Stimulated activated CD8-positive, alpha-beta memory T cell treated with anti-CD3 and anti-CD28 coated beads, Interleukin-12 subunit alpha, Interleukin-12 subunit beta, amount 100 ng/mL, for 4 hours (primary cell): ENCODE measurements around the gene VIPR2.
"Not testable (repeated sequence)": the region's sequence is repeated elsewhere in the genome, so short reads cannot be mapped to it uniquely, and the experiment has no call there.

ENCODE experiments used
- DNase-seq: peaks from one replicate; pipeline ENCODE4 v3.0.0-alpha.2; 2020; ENCODE audit warnings: low read depth

Gene VIPR2

GRCh38 chr7:159144758-159145489, at the start of gene VIPR2:
TSS of gene VIPR2 (minus strand) at chr7:159144867. CDS start at chr7:159144771, 96 bp downstream.
- DNase-seq, result peak; percentile 12

GRCh38 chr7:159193543-159194090, 49.0 kb upstream of the VIPR2 start:
- no peak for DNase-seq

- no peak for DNase-seq
These were observed 48.2 kb upstream of the VIPR2 start for GRCh38 chr7:159192725-159193453.

GRCh38 chr7:159192013-159192412, 47.3 kb upstream of the VIPR2 start:
- no peak for DNase-seq

- no peak for DNase-seq
These were observed 46.6 kb upstream of the VIPR2 start for GRCh38 chr7:159191236-159191635.

- DNase-seq, result no peak
These were observed 43.3 kb upstream of the VIPR2 start for GRCh38 chr7:159188011-159188410.

- no peak for DNase-seq
These were observed 34.6 kb upstream of the VIPR2 start for GRCh38 chr7:159179241-159179640.

GRCh38 chr7:159177284-159177953, 32.8 kb upstream of the VIPR2 start:
- no peak for DNase-seq

GRCh38 chr7:159175792-159176191, 31.1 kb upstream of the VIPR2 start:
- DNase-seq, result no peak

- DNase-seq, result not testable (repeated sequence)
These were observed 30.4 kb upstream of the VIPR2 start for GRCh38 chr7:159175100-159175499.

GRCh38 chr7:159172400-159172799, 27.7 kb upstream of the VIPR2 start:
- DNase-seq, result no peak

- DNase-seq, result no peak
These were observed 24.7 kb upstream of the VIPR2 start for GRCh38 chr7:159169391-159169790.

- DNase-seq, result no peak
These were observed 22.5 kb upstream of the VIPR2 start for GRCh38 chr7:159167139-159167538.

- DNase-seq, result no peak
These were observed 21.9 kb upstream of the VIPR2 start for GRCh38 chr7:159166530-159166929.

- no peak for DNase-seq
These were observed 20.7 kb upstream of the VIPR2 start for GRCh38 chr7:159165352-159165751.

GRCh38 chr7:159163703-159164301, 19.1 kb upstream of the VIPR2 start:
- not testable (repeated sequence) for DNase-seq

GRCh38 chr7:159162050-159162626, 17.5 kb upstream of the VIPR2 start:
- not testable (repeated sequence) for DNase-seq

GRCh38 chr7:159160450-159160849, 15.8 kb upstream of the VIPR2 start:
- DNase-seq, result no peak

GRCh38 chr7:159159731-159160130, 15.1 kb upstream of the VIPR2 start:
- no peak for DNase-seq

- DNase-seq, result no peak
These were observed 14.3 kb upstream of the VIPR2 start for GRCh38 chr7:159158888-159159405.

GRCh38 chr7:159158125-159158887, 13.6 kb upstream of the VIPR2 start:
- no peak for DNase-seq
